HG02759 (cell line): ENCODE data around the gene TMBIM6.
"Not testable (repeated sequence)": the region's sequence is repeated elsewhere in the genome, so short reads cannot be mapped to it uniquely, and the experiment has no call there.

ENCODE experiments used
- ATAC-seq: cut with Tn5 transposase; IDR thresholded peaks from one replicate; pipeline ENCODE4 v1.9.1; 2021; ENCODE audit warnings: mild to moderate bottlenecking, moderate library complexity; ENCODE audit not compliant: unreplicated experiment

TMBIM6 gene

DNA sequence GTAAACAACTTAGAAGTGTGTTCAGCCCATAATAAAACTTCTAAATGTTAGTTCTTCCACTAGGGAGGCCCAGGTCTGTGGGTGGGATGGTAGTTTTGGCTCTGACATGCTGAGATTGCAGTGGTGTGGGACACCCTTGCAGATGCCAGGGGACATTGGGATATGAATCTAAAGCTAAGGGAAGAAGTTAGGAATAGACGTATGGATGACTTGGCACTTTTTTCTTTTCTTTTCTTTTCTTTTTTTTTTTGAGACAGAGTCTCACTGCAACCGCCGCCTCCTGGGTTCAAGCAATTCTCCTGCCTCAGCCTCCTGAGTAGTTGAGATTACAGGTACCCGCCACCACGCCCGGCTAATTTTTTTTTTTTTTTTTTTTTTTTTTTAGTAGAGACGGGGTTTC lies 31.7 kb downstream of the TMBIM6 start:
- not testable (repeated sequence) for ATAC-seq

DNA sequence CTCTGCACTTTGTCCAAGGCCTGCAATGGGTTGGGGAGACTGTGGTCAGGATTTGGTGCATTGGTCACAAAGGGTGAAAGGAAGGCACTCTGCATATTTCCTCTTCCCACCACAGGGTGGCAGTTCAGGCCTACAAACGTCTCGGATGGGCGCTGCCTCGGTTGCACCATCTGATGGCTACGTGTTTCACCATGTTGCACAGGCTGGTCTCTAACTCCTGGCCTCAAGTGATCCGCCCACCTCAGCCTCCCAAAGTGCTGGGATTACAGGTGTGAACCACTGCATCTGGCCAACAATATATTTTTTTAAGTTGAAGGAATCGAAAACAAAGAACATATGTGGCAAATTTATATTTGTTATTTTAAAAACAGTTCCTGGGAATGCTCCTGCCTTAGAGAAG lies 35.1 kb downstream of the TMBIM6 start:
- no peak for ATAC-seq

DNA sequence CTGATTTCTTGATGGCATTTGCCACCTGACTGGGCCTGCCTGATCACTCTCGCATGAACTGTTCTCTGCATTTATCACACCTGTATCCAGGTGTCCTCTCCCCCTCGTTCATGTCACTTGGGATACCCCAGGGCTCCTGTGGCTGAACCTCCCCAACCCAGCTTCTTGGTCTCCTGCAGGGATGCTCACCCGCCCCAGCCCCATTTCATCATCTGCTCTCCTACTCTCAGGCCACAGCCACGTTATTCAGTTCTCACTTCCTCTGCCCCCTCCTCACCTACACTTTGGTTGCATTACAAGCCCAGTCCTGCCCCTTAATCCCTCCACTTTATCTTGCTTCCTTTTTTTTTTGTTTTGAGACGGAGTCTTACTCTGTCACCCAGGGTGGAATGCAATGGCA lies 35.5 kb downstream of the TMBIM6 start:
- ATAC-seq, result no peak

DNA sequence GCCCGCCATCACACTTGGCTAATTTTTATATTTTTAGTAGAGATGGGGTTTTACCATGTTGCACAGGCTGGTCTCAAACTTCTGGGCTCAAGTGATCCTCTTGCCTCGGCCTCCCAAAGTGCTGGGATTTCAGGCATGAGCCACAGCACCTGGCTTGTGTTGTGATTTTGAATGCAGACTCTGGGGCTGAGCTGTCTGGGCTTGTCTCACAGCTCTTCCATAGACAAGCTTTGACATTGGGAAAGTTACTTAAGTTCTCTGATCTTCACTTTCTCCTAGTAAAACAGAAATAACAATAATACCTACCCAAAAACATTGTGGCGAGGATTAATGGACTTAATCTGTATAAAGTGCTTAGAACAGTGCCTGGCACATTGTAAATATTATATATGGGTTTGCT lies 36.0 kb downstream of the TMBIM6 start:
- ATAC-seq, result no peak

DNA sequence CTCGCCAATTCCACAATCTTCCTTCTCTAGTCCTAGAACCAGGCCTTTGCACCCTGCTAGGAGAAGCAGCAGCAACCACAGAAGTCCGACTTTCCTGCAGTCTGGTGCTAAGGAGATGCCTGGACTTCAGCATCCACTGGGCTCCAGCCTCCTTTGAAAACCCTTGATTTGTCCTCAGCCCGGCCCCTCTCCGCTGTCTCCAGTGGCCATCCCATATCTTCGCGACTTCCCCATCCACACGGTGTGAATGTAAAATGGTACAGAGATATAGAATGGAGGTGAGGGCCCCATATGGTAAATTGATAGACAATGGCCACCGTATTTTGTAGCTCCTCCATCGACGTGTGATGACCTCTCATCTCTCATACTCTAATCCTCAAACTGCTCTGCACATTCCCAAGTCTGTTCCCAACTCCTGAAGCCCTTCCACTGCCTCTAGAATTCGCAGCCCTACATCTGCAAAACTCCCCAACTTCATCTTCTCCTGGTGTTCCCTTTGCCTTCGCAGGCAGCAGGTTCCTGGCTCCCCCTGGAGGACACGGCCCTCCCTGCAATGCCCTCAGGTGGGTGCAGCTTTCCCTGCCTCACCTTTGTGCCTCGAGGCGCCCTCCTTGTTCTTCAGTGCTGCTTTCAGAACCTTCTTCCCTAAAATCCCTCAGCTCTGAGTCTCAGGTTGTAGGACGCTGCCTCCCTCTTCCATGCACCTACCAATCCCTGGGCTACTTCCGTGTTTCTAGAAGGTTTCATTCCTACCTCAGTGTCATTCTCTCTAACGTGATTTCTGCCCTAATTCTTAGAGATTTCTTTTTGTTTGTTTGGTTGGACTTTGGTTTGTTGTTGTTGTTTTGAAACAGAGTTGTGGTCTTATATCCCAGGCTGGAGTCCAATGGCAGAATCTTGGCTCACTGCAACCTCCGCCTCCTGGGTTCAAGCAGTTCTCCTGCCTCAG lies 36.7 kb downstream of the TMBIM6 start:
- no peak for ATAC-seq

DNA sequence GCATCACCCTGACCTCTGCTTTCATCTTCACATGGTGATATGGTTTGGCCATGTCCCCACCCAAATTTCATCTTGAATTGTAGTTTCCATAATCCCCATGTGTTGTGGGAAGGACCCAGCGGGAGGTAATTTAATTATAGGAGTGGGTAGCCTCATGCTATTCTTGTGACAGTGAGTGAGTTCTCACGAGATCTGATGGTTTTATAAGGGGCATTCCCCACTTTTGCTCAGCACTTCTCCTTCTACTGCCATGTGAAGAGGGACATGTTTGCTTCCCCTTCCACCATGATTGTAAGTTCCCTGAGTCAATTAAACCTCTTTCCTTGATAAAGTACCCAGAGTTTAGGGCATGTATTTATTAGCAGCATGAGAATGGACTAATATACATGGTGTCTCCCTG lies 38.2 kb downstream of the TMBIM6 start:
- ATAC-seq, result no peak

DNA sequence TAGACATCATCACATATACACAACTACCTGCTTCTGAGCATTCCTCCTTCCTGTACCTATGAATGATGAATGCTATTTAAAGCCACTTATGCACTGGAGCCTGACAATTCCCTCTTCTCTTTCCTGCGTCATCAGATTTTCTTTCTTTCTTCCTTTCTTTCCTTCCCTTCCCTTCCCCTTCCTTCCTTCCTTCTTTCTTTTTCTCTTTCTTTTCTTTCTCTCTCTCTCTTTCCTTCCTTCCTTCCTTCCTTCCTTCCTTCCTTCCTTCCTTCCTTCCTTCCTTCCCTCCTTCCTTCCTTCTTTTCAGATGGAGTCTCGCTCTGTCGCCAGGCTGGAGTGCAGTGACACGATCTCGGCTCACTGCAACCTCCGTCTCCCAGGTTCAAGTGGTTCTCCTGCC lies 39.6 kb downstream of the TMBIM6 start:
- not testable (repeated sequence) for ATAC-seq

DNA sequence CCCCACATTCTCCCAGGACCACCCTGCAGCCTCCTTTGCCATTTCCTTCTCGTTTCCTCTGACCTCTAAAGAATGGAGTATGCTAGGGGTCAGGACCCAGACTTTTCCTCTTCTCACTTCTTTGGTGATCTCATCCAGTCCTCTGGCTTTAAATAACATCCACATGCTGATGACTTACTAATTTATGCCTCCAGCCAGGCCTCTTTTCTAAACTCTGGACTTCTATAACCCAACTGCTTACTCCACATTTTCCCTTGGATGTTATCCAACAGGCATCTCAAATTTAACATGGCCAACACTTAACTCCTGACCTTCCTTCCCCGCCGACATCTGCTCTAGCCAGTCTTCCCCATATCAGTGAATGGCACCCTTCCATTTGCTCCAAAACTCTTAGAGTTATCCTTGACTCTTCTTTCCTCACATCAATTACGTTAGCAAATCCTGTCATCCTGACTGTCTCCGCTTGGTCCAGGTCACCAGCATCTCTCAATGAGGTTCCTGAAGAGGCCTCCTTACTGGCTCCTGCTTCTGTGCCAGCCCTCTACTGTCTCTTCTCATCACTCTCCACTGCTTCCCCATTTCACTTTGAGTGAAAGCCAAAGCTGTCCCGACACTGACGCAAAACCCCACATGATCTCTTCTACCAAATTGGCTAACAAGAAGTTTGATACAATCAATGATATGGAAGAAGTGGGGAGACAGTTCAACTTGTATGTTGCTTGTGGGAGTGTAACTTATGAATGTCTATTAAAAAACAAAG lies 42.7 kb downstream of the TMBIM6 start:
- no peak for ATAC-seq

DNA sequence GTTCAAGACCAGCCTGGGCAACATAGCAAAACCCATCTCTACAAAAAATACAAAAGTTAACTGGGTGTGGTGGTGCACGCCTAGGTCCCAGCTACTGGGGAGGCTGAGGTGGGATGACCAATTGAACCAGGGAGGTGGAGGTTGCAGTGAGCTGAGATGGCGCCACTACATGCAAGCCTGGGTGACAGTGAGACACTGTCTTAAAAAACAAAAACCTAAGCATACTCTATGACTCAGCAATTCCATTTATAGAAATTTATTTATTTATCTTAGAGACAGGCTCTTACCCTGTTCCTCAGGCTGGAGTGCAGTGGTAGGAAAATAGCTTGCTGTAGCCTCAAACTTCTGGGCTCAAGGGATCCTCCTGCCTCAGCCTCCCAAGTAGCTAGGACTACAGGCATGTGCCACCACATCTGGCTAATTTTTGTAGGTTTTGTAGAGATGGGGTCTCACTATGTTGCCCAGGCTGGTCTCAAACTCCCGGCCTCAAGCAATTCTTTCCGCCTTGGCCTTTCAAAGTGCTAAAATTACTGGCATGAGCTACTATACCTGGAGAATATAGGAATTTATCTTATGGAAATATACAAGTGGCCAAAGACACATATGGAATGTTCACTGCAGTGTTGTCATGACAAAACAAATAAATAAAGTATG lies 43.5 kb downstream of the TMBIM6 start:
- no peak for ATAC-seq

DNA sequence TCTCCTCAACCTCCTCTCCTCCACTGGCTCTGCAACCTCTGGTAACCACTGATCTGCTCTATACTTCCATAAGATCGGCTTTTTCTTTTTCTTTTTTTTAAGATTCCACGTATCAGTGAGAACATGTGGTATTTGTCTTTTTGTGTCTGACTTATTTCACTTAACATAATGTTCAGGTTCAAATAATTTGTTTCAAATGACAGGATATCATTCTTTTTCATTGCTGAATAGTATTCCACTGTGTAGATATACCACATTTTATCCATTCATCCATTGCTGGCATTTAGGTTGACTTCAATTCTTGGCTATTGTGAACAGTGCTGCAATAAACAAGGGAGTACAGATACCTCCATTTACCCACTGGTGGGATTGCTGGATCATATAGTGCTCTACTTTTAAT lies 46.3 kb downstream of the TMBIM6 start:
- ATAC-seq, result no peak

DNA sequence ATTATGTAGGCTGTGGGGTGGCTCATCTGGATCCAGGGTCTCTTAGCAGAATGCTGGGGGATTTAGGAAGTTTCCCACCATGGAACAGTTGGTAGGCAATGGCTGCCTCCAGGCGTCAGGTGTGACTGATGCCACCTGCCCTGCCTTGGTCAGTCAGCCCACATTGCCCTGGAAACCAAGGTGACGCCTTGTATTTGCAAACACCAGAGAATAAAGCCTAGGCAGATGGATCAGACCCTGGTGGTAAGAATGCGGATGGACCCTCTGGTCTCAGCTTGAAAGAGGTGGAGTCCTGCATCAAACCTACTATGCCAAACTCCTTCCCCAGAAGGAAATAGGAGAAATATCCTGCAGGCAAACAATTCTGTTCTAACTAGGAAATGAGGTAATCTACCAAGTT lies 48.6 kb downstream of the TMBIM6 start:
- no peak for ATAC-seq

DNA sequence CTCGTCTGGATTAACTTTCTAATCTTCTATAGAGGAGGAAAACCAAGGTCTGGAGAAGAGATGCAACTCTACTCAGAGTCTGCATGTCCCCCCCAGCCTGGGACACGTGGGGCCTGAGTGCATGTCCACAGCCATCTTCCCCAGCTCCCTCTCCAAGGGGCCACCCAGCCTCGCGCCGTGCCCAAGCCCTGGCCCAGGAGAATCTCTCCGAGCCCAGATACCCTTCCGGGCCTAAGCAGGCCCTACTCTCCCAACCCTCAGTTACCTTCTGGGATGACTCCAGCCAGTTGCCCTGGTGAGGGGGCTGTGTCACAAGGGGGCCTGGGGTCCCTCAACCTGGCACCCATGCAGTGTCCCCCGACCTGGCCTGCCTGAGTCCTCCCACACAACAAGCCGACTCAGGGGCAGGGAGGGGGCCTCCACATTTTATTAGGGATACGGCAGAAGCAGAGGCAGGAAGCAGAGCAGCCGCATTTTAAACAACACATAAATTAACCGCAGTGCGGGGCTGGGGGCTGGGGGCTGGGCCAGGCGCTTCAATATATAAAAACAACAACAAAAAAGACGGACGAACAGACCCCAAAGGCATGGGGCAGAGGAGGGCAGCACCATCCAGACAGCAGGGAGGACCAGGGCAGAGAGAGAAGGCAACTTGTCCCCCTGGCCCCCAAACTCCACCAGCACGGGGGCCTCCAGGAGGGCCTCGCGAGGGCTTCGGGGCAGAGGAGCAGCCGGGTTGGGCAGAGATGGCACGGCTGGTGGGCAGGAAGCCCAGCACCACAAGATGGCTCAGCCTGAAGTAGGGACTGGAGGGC lies 49.6 kb downstream of the TMBIM6 start:
- ATAC-seq, result no peak

DNA sequence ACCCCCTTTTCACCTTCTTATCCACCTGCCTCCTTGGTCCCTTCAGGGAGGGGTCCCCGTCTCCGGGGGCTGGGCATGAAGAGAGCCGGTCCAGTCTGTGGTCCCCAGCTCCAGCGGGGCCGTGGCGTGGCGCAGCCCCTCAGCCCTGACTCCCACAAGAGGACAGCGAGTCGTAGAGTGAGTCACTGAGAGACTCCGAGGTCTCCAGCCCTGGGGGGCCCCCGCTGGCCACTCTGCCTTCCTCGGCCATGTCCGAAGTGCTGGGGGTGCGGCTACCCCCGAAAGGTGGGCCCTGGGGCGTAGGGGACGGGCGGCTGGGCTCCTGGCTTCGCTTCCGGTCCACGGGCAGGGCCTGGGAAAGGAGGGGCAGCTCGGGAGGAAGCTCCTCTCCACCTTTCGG lies 50.3 kb downstream of the TMBIM6 start:
- no peak for ATAC-seq

DNA sequence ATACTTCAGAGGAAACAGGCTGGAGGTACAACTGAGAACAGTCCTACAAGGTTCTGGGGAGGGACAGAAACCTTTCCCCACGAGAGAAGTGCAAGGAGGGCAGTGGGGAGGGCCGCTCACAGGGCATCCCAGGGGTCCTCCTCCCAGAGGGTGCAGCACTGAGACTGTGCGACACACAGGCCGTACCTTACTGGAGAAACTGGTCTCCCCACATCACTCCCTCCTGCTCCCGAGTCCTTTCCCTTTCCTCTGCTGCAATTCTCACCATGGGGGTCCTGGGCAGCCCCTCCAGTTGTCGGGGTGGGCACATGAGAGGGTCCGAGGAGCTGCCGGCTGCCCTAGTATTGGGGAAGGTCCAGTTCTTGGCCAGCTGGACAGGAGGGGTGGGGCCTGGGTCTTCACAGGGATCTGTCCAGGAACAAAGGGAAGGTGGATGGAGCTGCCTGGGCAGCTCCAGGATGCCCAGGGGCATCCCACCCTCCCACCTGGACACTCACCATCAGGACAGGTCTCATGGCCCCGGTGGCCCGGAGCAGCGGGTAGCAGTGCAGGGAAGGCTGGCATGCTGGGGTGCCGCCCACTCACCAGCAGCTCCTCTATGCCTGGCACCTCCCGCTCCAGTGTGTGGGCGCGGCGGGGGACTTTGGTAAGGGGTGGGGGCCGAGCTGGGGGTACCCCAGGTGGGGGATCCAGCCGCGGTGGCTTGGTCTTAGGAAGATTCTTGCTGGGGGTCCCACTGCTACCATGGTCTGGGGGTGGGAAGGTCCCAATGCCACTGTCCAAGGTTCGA lies 51.0 kb downstream of the TMBIM6 start:
- no peak for ATAC-seq

DNA sequence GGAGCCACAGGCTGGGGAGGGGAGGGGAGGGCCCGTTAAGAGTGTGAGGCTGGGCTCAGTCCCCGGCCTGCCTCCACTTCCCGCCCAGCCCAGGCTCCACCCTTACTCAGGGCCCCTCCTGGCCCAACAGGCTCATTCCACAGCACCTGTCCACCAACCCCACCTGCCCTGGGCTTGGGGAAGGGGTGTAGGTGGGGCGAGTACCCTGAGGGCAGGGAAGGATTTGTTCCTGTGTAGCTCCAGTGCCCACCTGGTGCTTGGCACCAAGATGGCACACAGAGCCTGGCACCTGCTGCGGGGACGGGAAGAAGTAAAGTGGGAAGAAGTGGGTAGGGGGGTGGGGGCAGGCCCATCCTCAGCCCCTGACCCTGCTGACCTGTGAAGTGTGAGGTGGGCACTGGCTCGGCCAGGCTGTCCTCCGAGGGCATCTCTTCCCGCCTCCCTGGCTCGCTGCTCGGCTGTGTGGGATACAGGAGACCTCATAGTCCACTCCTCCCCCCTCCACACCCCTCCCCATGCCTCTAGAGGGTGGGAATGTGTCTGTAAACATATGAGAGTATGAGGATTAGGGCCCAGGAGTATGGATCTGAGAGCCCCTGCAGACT lies 51.7 kb downstream of the TMBIM6 start:
- no peak for ATAC-seq

DNA sequence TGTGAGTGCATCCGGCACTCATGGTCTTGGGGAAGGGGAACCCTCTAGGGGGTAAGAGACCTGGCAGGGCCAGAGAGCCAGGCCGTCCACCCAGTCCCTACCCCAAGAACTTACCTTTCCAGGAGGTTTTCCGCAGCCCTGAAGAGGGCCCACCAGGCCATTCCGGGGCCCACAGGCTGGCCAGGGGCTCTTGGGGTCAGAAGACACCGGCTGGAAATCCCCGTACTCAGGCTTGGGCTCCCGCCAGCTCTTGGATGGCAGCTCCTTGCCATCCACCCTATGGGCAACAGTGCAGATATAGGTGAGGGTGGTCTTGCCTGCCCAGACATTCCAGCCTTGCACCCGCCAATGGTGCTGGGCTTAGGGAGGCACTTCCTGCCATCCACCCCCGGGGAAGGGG lies 52.3 kb downstream of the TMBIM6 start:
- no peak for ATAC-seq

DNA sequence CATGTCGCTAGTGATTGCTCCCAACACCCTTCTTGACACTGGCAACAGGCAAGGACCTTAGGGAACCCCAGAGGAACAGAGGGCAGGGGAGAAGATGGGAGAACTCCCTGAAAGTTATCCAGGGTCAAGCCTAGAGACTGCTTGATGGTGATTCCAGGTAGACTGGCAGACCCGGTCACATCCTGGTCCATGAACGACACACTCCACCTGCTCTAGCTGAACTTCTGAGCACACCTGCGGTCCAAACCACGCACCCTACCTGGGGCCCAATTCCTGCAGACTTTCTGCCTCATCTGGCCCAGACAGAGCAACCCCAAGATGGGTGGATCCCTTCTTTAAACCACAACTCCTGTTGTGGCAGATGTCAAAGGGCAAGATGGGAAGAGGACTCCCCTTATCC lies 52.7 kb downstream of the TMBIM6 start:
- no peak for ATAC-seq

DNA sequence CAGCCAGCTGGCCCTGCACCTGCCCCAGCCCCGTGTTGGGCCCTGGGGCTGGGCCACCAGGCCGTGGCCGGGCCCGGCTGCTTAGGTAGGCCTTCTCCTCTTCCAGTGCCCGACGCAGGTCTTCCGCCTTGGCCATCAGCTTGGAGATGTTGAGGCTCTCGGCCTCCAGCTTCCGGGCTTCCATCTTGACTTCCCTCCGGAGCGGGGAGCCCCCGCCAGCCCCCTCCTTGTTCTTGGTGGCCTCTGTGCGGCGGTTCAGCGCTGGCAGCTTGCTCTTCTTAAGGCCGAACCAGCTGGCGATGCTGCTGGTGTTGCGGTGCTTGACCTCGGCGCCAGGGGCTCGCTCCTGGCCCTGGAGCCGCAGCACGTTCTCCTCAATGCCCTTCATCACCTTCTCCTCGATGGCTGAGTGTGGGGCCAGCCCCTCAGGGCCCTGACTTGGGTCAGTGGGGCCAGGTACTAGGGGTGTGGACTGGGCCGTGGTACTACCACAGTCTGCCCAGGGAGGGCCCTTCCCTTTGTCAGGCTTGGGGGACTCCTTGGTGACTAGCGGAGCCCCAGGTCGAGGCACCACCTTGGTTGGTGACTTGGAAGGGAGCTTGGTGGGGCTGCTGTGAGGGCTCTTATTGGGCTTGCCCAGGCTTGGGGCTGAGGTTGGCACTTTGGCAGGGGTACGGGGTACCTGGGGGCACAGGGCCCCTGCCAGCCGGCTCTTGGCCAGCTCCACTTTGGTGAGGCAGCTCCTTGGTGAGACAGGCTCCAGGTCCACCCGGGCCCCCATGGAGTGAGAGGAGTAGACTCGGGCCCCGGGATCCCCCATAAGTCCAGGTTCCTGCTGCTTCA lies 53.7 kb downstream of the TMBIM6 start:
- no peak for ATAC-seq

DNA sequence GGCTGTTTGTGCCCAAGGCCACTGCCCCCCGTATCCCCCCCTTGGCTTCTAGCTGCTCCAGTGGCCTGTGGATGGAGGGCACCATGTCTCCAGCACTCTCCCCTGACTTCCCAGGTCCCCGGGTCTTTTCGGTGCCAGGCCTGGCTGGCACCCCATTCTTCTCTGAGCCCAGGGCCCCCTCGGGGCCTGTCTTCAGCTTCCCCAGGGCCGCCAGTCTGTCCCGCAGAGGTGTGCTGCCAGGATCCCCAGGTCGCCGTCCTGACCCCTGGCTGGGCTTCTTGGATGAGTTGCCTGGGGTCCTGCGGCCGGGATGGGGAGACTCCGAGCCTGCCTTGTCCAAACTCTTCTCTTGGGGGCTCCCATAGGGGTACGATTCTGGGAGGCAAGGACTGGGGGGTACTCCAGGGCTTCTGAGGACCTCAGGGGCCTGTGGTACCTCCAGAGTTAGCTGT lies 54.3 kb downstream of the TMBIM6 start:
- ATAC-seq, result no peak
